Naive thymus-derived CD4-positive, alpha-beta T cell (primary cell): ENCODE results near the gene ANXA11. TPM values are rescaled to one million over a fixed set of nuclear protein-coding genes. Genes with fewer than 3 reads are reported as not detected.
A peak's percentile ranks its signal among the peaks of the same experiment; 100 is the strongest.

Source experiments
- ATAC-seq: fragments of 150-1000 bp; cut with Tn5 transposase; 2 replicates; pipeline ENCODE4 v1.10.0; 2021; ENCODE audit warnings: mild to moderate bottlenecking, moderate library complexity
- CTCF ChIA-PET: fragments of 350-600 bp; sonication (Branson Sonifier 250); formaldehyde crosslinking; loops from one replicate; lab custom pipeline; 2021; ENCODE audit warnings: antibody characterized with exemption; lab: Charles Lee
- POLR2A ChIA-PET: fragments of 350-600 bp; sonication (Branson Sonifier 250); formaldehyde crosslinking; loops from one replicate; lab custom pipeline; 2021; ENCODE audit warnings: antibody characterized with exemption, inconsistent platforms; lab: Charles Lee
- DNase-seq, 9 donors: peaks; one replicate each; pipeline versions ENCODE4 v3.0.0 to v3.0.0-alpha.2; 2020 to 2022; ENCODE audit warnings: mixed read lengths in 1 of 9
- H3K27ac ChIP-seq: one replicate; pipeline ENCODE4 v1.7.0; 2013; ENCODE audit warnings: mild to moderate bottlenecking, low read depth, low read length, moderate library complexity
- H3K27me3 ChIP-seq, 2 donors: one replicate each; pipeline ENCODE4 v1.7.0; 2013; ENCODE audit warnings: low read length in 2 of 2, mild to moderate bottlenecking in 2 of 2, moderate library complexity in 2 of 2; ENCODE audit not compliant: control insufficient read depth in 2 of 2, insufficient read depth in 2 of 2
- H3K36me3 ChIP-seq, 3 experiments: 1 replicate in 2 of 3; 2 replicates in 1 of 3; pipeline ENCODE4 v1.7.0; 2013; ENCODE audit warnings: low read length in 3 of 3, mild to moderate bottlenecking in 3 of 3, moderate library complexity in 1 of 3; ENCODE audit not compliant: insufficient read depth in 3 of 3, control insufficient read depth in 2 of 3
- H3K4me1 ChIP-seq, 2 donors: one replicate each; pipeline ENCODE4 v1.7.0; 2013; ENCODE audit warnings: low read length in 2 of 2, mild to moderate bottlenecking in 2 of 2, moderate library complexity in 1 of 2; ENCODE audit not compliant: control insufficient read depth in 2 of 2, insufficient read depth in 2 of 2
- H3K4me3 ChIP-seq: 2 replicates; pipeline ENCODE4 v1.7.0; 2013; ENCODE audit warnings: mild to moderate bottlenecking, low read length
- H3K9me3 ChIP-seq, 3 experiments: 1 replicate in 2 of 3; 2 replicates in 1 of 3; pipeline ENCODE4 v1.7.0; 2013; ENCODE audit warnings: low read length in 3 of 3; ENCODE audit not compliant: control insufficient read depth in 2 of 3
- H3K27ac Mint-ChIP-seq, 9 donors: one replicate each; pipeline ENCODE4 v1.8.0; 2020 to 2022; ENCODE audit warnings: mixed read lengths in 9 of 9, mild to moderate bottlenecking in 8 of 9, moderate library complexity in 5 of 9, inconsistent platforms in 2 of 9
- H3K27me3 Mint-ChIP-seq, 5 donors: one replicate each; pipeline ENCODE4 v1.8.0; 2021 to 2022; ENCODE audit warnings: mixed read lengths in 5 of 5, mild to moderate bottlenecking in 1 of 5
- H3K36me3 Mint-ChIP-seq, 5 donors: one replicate each; pipeline ENCODE4 v1.8.0; 2020 to 2022; ENCODE audit warnings: mixed read lengths in 5 of 5, mild to moderate bottlenecking in 3 of 5, inconsistent platforms in 1 of 5
- H3K4me1 Mint-ChIP-seq, 7 donors: one replicate each; pipeline ENCODE4 v1.8.0; 2020 to 2022; ENCODE audit warnings: mixed read lengths in 7 of 7, mild to moderate bottlenecking in 3 of 7, inconsistent platforms in 1 of 7
- H3K4me3 Mint-ChIP-seq, 10 donors: one replicate each; pipeline ENCODE4 v1.8.0; 2020 to 2022; ENCODE audit warnings: mild to moderate bottlenecking in 10 of 10, mixed read lengths in 10 of 10, moderate library complexity in 6 of 10, inconsistent platforms in 2 of 10
- H3K9me3 Mint-ChIP-seq, 11 donors: one replicate each; pipeline ENCODE4 v1.8.0; 2020 to 2022; ENCODE audit warnings: mixed read lengths in 11 of 11, mild to moderate bottlenecking in 4 of 11, inconsistent platforms in 1 of 11, moderate library complexity in 1 of 11
- intact Hi-C, 2 donors: fragments of 100-400 bp; cut with micrococcal nuclease; formaldehyde crosslinking; loops; one replicate each; pipeline ENCODE4 v1.15.1; 2023
- polyA plus RNA-seq, 2 donors: library from polyadenylated mRNA; unstranded; fragments of 300-500 nt; fragmentation: Illumina TruSeq; gene quantifications; one replicate each; pipeline ENCODE4 v1.2.3, GENCODE V29; 2021
- total RNA-seq, 6 experiments: library from RNA in 5 of 6; stranded (reverse) in 5 of 6; gene quantifications; 1 replicate in 5 of 6; 2 replicates in 1 of 6; pipeline ENCODE4 v1.2.3 and lab custom pipeline; 2021 to 2026

Gene ANXA11
- total and polyA plus RNA-seq, 7 experiments from 2014 or later = 189 to 278 (median 231) TPM

DNA sequence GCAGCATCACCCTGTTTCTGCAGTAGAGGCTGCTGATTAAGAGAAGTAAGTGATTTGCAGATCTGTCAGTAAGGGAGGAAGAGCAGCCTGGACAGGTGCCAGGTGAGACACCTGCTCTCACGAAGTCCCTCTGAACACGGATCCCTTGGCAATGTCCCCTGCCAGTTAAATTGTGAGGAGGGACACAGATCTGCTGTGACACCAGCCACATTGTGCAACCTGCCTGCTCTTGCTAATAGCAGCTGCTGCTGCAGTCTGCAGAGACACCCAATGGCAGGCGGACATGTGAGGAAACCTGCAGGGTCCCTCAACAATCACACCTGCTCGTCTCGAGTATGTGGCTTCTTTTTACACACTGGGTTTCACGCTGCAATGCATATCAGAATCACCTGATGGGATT, 31.9 kb downstream of the ANXA11 start:
- CTCF ChIA-PET = no interaction called here
- no peaks in the 10 kb centered on the region for H3K27me3 Mint-ChIP-seq
- peaks cover 24 to 64% (median 38%) of the 10 kb centered on the region in 7 donors for H3K4me1 Mint-ChIP-seq
- ATAC-seq (no peak), DNase-seq (no peak)
- intact Hi-C loops = no loop called here
- H3K27me3 ChIP-seq = no peaks in the 10 kb centered on the region
- H3K4me3 Mint-ChIP-seq = no peak overlapping the region
- H3K4me1 ChIP-seq = peaks cover 0 to 14% of the 10 kb centered on the region in 2 donors
- H3K27ac ChIP-seq = peak overlapping the region; percentile 20
- no peak overlapping the region for H3K4me3 ChIP-seq
- H3K27ac Mint-ChIP-seq = peak overlapping the region in 7 of 9 donors; percentile 54 to 91 (median 62)
- H3K36me3 ChIP-seq = peaks cover 4 to 59% (median 8%) of the 10 kb centered on the region in 3 experiments
- H3K9me3 Mint-ChIP-seq = no peaks in the 10 kb centered on the region
- POLR2A ChIA-PET = interaction anchor here (0.8 kb wide), 1 partner anchor 24 kb away, joined by 4 read pairs; no protein-coding TSS in a partner anchor
- H3K36me3 Mint-ChIP-seq = peaks cover 0 to 9% (median 4%) of the 10 kb centered on the region in 5 donors
- H3K9me3 ChIP-seq = no peaks in the 10 kb centered on the region

DNA sequence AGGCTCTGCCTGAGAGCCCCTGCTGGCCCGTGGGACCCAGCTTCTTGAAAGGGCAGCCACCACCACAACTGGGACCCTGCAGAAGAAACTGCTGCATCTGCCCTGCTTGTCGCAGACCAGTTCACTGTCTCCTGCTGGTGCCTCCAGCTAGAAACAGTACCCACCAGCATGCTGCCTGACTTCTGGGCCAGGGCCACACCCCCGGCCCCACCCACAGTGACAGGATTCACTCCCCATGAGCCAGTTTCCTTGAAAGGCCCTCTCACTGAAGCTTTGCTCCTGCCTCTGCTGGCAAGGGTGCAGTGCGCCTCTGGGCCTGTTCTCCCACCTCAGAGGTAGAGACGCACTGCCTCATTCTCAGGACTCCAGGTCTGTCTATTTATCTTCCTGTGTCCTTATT, 32.4 kb downstream of the ANXA11 start:
- peak overlapping the region; percentile 20 for H3K27ac ChIP-seq
- Mint-ChIP-seq H3K27me3 (no peaks in the 10 kb centered on the region), H3K4me1 (peaks cover 19 to 59% (median 33%) of the 10 kb centered on the region in 7 donors), H3K4me3 (no peak overlapping the region), H3K36me3 (peaks cover 0 to 7% (median 4%) of the 10 kb centered on the region in 5 donors), H3K27ac (peak overlapping the region in 8 of 9 donors; percentile 54 to 91 (median 60)), H3K9me3 (no peaks in the 10 kb centered on the region)
- POLR2A ChIA-PET = no interaction called here
- peaks cover 0 to 14% of the 10 kb centered on the region in 2 donors for H3K4me1 ChIP-seq
- no peak for ATAC-seq
- H3K9me3 ChIP-seq = no peaks in the 10 kb centered on the region
- CTCF ChIA-PET = no interaction called here
- no peak for DNase-seq
- H3K4me3 ChIP-seq = no peak overlapping the region
- no peaks in the 10 kb centered on the region for H3K27me3 ChIP-seq
- H3K36me3 ChIP-seq = peaks cover 4 to 65% (median 8%) of the 10 kb centered on the region in 3 experiments
- intact Hi-C loops = no loop called here

DNA sequence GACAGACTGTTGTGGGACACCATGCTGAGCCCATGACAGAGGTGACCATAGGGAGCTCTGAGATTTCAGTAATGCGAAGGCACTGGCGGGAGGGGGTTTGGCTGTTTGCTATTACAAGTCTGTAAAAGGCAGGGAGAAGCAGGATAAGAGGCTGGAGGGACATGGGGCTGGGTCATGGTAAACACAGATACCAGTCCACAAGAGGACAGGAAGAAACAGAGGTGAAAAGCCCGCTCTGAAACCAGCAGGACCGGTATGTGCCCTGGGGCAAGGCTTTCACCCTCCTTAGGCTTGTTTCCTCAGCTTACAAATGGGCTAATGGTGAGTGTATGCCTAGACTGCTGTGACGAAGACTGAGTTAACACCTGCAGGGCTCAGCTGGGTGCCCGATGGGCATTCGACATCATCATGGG, 34.1 kb downstream of the ANXA11 start:
- no peaks in the 10 kb centered on the region for H3K27me3 Mint-ChIP-seq
- H3K36me3 Mint-ChIP-seq = peaks cover under 1 to 9% (median 6%) of the 10 kb centered on the region in 5 donors
- ChIA-PET POLR2A (interaction anchor here (0.8 to 0.9 kb wide), 2 partner anchors 32 to 34 kb away, joined by 3 read pairs; partner anchors contain the start of gene ANXA11), CTCF (no interaction called here)
- ATAC-seq = no peak
- peaks cover 0 to 10% of the 10 kb centered on the region in 2 donors for H3K4me1 ChIP-seq
- DNase-seq = no peak
- intact Hi-C loops = no loop called here
- peaks cover 17 to 42% (median 19%) of the 10 kb centered on the region in 7 donors for H3K4me1 Mint-ChIP-seq
- no peaks in the 10 kb centered on the region for H3K9me3 ChIP-seq
- peak overlapping the region; percentile 44 for H3K27ac ChIP-seq
- no peak overlapping the region for H3K4me3 ChIP-seq
- peak overlapping the region in 8 of 9 donors; percentile 37 to 87 (median 68) for H3K27ac Mint-ChIP-seq
- H3K27me3 ChIP-seq = no peaks in the 10 kb centered on the region
- H3K4me3 Mint-ChIP-seq = no peak overlapping the region
- H3K9me3 Mint-ChIP-seq = no peaks in the 10 kb centered on the region
- H3K36me3 ChIP-seq = peaks cover 4 to 81% (median 8%) of the 10 kb centered on the region in 3 experiments

DNA sequence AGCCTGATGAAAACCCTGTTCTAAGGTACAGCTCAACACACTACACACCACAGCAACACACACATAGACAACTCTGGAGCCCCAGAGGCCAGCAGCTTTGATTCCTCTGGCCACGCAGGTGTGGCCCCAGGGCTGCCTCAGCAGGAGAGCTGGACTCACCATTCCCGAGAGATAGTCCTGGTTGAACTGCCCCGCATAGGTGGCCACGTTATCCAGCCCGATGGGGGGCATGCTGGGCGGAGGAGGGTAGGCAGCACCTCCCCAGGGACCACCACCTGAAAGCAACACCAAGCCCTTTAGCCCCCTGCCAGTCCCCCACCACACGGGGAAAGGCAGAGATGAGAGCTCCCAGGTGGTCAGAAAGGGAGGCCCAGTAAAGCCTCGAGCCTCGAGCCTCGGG, 34.7 kb downstream of the ANXA11 start:
- intact Hi-C loops = no loop called here
- H3K27me3 ChIP-seq = no peaks in the 10 kb centered on the region
- Mint-ChIP-seq H3K27ac (peak overlapping the region in 6 of 9 donors; percentile 37 to 83 (median 73)), H3K36me3 (peaks cover 6 to 15% (median 10%) of the 10 kb centered on the region in 5 donors), H3K9me3 (no peaks in the 10 kb centered on the region), H3K27me3 (no peaks in the 10 kb centered on the region), H3K4me1 (peaks cover 13 to 38% (median 19%) of the 10 kb centered on the region in 7 donors), H3K4me3 (no peak overlapping the region)
- peaks cover 0 to 10% of the 10 kb centered on the region in 2 donors for H3K4me1 ChIP-seq
- no peaks in the 10 kb centered on the region for H3K9me3 ChIP-seq
- peaks cover 8 to 87% (median 9%) of the 10 kb centered on the region in 3 experiments for H3K36me3 ChIP-seq
- DNase-seq (no peak), ATAC-seq (no peak)
- no peak overlapping the region for H3K4me3 ChIP-seq
- POLR2A ChIA-PET = interaction anchor here (0.9 kb wide), 1 partner anchor 35 kb away, joined by 3 read pairs; the partner anchor contains the start of gene ANXA11
- H3K27ac ChIP-seq = peak overlapping the region; percentile 44
- CTCF ChIA-PET = no interaction called here

DNA sequence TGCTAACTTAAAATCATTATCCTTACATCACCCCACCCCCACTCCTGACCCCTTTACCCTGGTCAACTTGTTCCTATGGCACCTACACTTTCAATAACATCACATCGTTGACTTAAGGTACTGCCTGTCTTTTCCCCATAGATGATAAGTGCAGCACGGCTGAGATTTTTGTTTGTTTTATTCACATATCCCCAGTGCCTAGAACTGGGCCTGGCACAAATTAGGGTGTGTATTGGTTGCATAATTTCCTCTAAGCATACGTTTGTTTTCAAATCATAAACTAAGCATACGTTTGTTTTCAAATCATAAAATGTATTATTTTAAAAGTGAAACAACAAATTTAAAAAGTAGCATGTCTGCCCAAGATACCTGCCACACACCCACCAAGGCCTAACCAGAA, 35.3 kb downstream of the ANXA11 start:
- no peak overlapping the region for H3K4me3 Mint-ChIP-seq
- H3K4me1 Mint-ChIP-seq = peaks cover 8 to 34% (median 18%) of the 10 kb centered on the region in 7 donors
- ChIA-PET POLR2A (no interaction called here), CTCF (no interaction called here)
- no peaks in the 10 kb centered on the region for H3K9me3 ChIP-seq
- no peaks in the 10 kb centered on the region for H3K27me3 ChIP-seq
- no peaks in the 10 kb centered on the region for H3K27me3 Mint-ChIP-seq
- H3K27ac Mint-ChIP-seq = peak overlapping the region in 7 of 9 donors; percentile 1 to 85 (median 63)
- H3K9me3 Mint-ChIP-seq = no peaks in the 10 kb centered on the region
- ATAC-seq = no peak
- intact Hi-C loops = no loop called here
- no peak overlapping the region for H3K4me3 ChIP-seq
- peaks cover 0 to 7% of the 10 kb centered on the region in 2 donors for H3K4me1 ChIP-seq
- no peak overlapping the region for H3K27ac ChIP-seq
- H3K36me3 ChIP-seq = peaks cover 13 to 93% (median 15%) of the 10 kb centered on the region in 3 experiments
- DNase-seq = no peak
- peaks cover 6 to 19% (median 12%) of the 10 kb centered on the region in 5 donors for H3K36me3 Mint-ChIP-seq

GRCh38 chr10:80168679-80169380, 36.5 kb downstream of the ANXA11 start:
- Mint-ChIP-seq H3K4me1 (peaks cover 8 to 25% (median 18%) of the 10 kb centered on the region in 7 donors), H3K9me3 (no peaks in the 10 kb centered on the region), H3K27me3 (no peaks in the 10 kb centered on the region), H3K36me3 (peaks cover 7 to 20% (median 15%) of the 10 kb centered on the region in 5 donors), H3K27ac (peak overlapping the region in 1 of 9 donors; percentile 4), H3K4me3 (no peak overlapping the region)
- H3K4me1 ChIP-seq = peaks cover 0 to 4% of the 10 kb centered on the region in 2 donors
- ChIA-PET CTCF (interaction anchor here (0.7 to 1.5 kb wide), 3 partner anchors 19 to 37 kb away, joined by 3 to 4 read pairs (median 3); partner anchors contain the start of gene ANXA11), POLR2A (interaction anchor here (1.3 to 1.6 kb wide), 2 partner anchors 9 to 14 kb away, joined by 3 to 5 read pairs; no protein-coding TSS in a partner anchor)
- DNase-seq (no peak), ATAC-seq (no peak)
- no peak overlapping the region for H3K4me3 ChIP-seq
- intact Hi-C loops = loop anchor here in 1 of 2 donors (5.0 kb wide), 1 partner anchor 33 kb away; no protein-coding TSS in a partner anchor
- no peak overlapping the region for H3K27ac ChIP-seq
- H3K36me3 ChIP-seq = peaks cover 13 to 99% (median 24%) of the 10 kb centered on the region in 3 experiments
- H3K9me3 ChIP-seq = no peaks in the 10 kb centered on the region
- no peaks in the 10 kb centered on the region for H3K27me3 ChIP-seq
